Retinal pigment epithelial cell (primary cell): ENCODE data around the gene LNPEP.
A peak's percentile ranks its signal among the peaks of the same experiment; 100 is the strongest.

Source experiments
- DNase-seq: peaks from one replicate; pipeline ENCODE4 v3.0.0-alpha.2; 2010; ENCODE audit warnings: low read depth
- H3K4me3 ChIP-seq: 2 replicates; pipeline ENCODE4 v1.5.1; 2011; ENCODE audit warnings: mild to moderate bottlenecking, low read length, control low read depth, moderate library complexity
- CTCF ChIP-seq: conservative IDR thresholded peaks from 2 replicates; pipeline ENCODE4 v1.5.1; 2011; ENCODE audit warnings: low read depth, low read length, control low read depth, inconsistent platforms

LNPEP gene

DNA sequence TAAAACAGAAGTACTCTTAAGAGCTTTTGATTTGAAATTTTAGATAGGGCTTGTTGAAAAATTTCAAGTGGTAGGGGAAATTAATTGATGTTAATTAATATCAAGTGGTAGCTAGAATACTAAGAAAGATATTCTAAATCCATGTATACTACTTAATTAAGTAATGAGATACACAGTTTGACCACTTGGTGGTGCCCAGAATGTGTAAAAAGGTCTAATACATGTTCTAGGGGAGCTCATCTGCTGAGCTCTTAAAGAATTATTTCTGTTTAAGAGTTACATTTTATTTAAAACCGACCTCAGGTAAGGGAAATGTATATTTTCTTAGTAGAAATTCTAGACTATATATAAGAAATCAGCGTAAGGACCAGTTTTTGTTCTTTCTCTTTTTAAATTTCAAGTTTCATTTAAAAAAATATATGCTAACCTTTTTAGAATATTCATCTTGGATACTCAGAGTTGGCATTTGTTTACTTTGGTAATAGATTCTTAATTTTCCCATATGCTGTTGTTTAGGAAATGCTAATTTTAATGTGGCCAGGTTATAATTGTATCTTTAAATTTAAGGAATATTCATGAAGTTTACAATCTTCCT, 61.5 kb downstream of the LNPEP start:
- TF ChIP-seq CTCF, result peak; percentile 52
- DNase-seq, result peak; percentile 19
- H3K4me3 ChIP-seq, result no peak overlapping the region

GRCh38 chr5:96999856-97000255, 64.0 kb downstream of the LNPEP start:
- no peak overlapping the region for H3K4me3 ChIP-seq
- no peak for TF ChIP-seq CTCF
- DNase-seq, result no peak

- DNase-seq, result no peak
- no peak for TF ChIP-seq CTCF
- H3K4me3 ChIP-seq, result no peak overlapping the region
Measured at GRCh38 chr5:97000391-97000790, 64.5 kb downstream of the LNPEP start.

- no peak for DNase-seq
- no peak overlapping the region for H3K4me3 ChIP-seq
- no peak for TF ChIP-seq CTCF
Measured at GRCh38 chr5:97002983-97003382, 67.1 kb downstream of the LNPEP start.

GRCh38 chr5:97004423-97005060, 68.7 kb downstream of the LNPEP start:
- no peak for TF ChIP-seq CTCF
- H3K4me3 ChIP-seq, result no peak overlapping the region
- DNase-seq, result no peak

DNA sequence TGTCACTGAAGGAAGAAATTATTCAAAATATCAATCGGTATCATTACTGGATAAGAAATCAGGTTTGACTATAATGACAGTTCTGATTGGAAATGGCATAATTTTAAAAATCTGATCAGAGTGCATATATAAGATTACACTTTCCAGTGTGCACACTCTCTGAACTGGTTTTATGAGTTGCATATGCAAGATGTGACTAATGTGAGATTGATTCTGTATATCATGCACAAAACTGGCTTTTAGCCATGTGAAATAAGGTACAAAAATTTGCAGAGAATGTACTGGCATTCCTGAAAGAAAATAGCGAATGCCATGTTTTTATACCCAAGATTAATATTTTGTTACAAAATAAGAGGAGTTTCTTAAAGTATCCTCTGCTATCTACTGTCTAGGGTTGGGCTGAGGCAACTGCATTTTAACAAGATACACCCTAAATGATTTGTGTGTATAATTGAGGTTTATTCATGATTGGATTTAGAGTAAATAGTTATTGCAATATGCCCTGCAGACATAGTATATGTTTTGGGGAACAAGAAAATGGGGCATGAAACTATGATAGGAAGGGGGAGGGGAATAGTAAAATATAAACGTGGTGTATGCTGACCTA, 70.7 kb downstream of the LNPEP start:
- no peak for TF ChIP-seq CTCF
- DNase-seq, result no peak
- H3K4me3 ChIP-seq, result no peak overlapping the region

DNA sequence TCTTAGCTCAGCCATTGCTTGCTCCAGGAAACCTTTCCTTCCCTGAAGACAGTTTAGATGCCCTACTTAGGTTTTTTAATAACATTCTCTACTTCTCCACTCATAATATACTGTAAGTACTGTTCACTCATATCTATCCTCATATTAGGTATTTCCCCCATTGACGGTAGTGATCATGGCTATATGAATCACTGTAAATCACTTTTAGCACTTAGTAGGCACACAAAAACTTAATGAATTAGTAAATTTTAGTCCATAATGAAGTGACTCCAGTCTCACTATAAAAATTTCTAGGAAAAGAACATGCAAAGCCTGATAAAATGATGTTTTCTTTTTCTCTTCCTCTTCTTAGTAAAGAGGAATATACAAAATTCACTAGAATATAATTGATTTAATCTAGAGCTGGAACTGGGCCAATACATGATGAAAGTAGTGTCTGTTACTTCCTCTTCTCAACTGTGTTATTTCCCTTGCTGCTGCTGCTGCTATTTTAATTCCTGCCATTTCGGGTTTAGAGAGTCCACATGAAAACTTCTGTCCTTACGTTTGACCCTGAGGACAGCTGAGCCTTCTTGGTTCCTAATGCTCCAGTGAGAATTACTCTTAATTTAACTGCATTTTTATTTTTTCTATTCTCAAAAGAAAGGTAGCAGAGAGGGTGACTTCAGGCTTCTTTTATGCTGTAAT, 73.5 kb downstream of the LNPEP start:
- no peak for TF ChIP-seq CTCF
- no peak overlapping the region for H3K4me3 ChIP-seq
- DNase-seq, result no peak
